H9 (cell line): Measurements from ENCODE around the gene LPGAT1. TPM values are rescaled to one million over a fixed set of nuclear protein-coding genes. Genes with fewer than 3 reads are reported as not detected.

Source experiments
- DNase-seq: peaks from one replicate; pipeline ENCODE4 v3.0.0-alpha.2; 2017
- H2AFZ ChIP-seq: one replicate; pipeline ENCODE4 v1.6.1; 2013; ENCODE audit warnings: mild to moderate bottlenecking, low read length, control low read depth, moderate library complexity
- H2AK5ac ChIP-seq: 2 replicates; pipeline ENCODE4 v1.6.1; 2013; ENCODE audit warnings: low read length, control low read depth, mixed read lengths; ENCODE audit not compliant: insufficient read length
- H2BK120ac ChIP-seq: one replicate; pipeline ENCODE4 v1.6.1; 2013; ENCODE audit warnings: low read depth, mild to moderate bottlenecking, low read length, control low read depth, inconsistent platforms; ENCODE audit not compliant: poor library complexity, severe bottlenecking
- H2BK12ac ChIP-seq: 2 replicates; pipeline ENCODE4 v1.6.1; 2013; ENCODE audit warnings: low read length, control low read depth, mixed read lengths, low read depth; ENCODE audit not compliant: insufficient read length
- H2BK15ac ChIP-seq: 2 replicates; pipeline ENCODE4 v1.6.1; 2013; ENCODE audit warnings: low read depth, low read length, control low read depth
- H2BK20ac ChIP-seq: one replicate; pipeline ENCODE4 v1.6.1; 2013; ENCODE audit warnings: low read depth, mild to moderate bottlenecking, low read length, control low read depth, inconsistent platforms; ENCODE audit not compliant: poor library complexity, severe bottlenecking
- H2BK5ac ChIP-seq: 2 replicates; pipeline ENCODE4 v1.6.1; 2013; ENCODE audit warnings: low read length, control low read depth, mixed read lengths; ENCODE audit not compliant: insufficient read length
- H3K14ac ChIP-seq: 2 replicates; pipeline ENCODE4 v1.6.1; 2013; ENCODE audit warnings: low read length, control low read depth; ENCODE audit not compliant: insufficient read depth
- H3K18ac ChIP-seq: 2 replicates; pipeline ENCODE4 v1.6.1; 2013; ENCODE audit warnings: low read depth, mild to moderate bottlenecking, mixed read lengths, low read length, control low read depth; ENCODE audit not compliant: insufficient read length
- H3K23ac ChIP-seq: 2 replicates; pipeline ENCODE4 v1.6.1; 2013; ENCODE audit warnings: low read length, control low read depth, mixed read lengths, low read depth; ENCODE audit not compliant: insufficient read length
- H3K23me2 ChIP-seq: 2 replicates; pipeline ENCODE4 v1.6.1; 2013; ENCODE audit warnings: low read depth, mild to moderate bottlenecking, mixed read lengths, low read length, control low read depth; ENCODE audit not compliant: insufficient read length, poor library complexity, severe bottlenecking
- H3K27ac ChIP-seq: 2 replicates; pipeline ENCODE4 v1.5.1; 2013; ENCODE audit warnings: low read length, control low read depth, mixed read lengths, low read depth; ENCODE audit not compliant: insufficient read length
- H3K27me3 ChIP-seq: 2 replicates; pipeline ENCODE4 v1.6.1; 2013; ENCODE audit warnings: low read length, control low read depth, inconsistent platforms; ENCODE audit not compliant: insufficient read depth
- H3K4ac ChIP-seq: 2 replicates; pipeline ENCODE4 v1.6.1; 2013; ENCODE audit warnings: low read depth, mild to moderate bottlenecking, control low read depth, inconsistent platforms, low read length, moderate library complexity
- H3K4me1 ChIP-seq: 2 replicates; pipeline ENCODE4 v1.6.1; 2013; ENCODE audit warnings: low read length, control low read depth, inconsistent platforms; ENCODE audit not compliant: insufficient read depth
- H3K4me2 ChIP-seq: 2 replicates; pipeline ENCODE4 v1.6.1; 2013; ENCODE audit warnings: low read length, control low read depth, mixed read lengths; ENCODE audit not compliant: insufficient read length, insufficient read depth
- H3K56ac ChIP-seq: 2 replicates; pipeline ENCODE4 v1.6.1; 2013; ENCODE audit warnings: low read depth, mild to moderate bottlenecking, mixed read lengths, low read length, control low read depth; ENCODE audit not compliant: insufficient read length
- H3K79me1 ChIP-seq: 2 replicates; pipeline ENCODE4 v1.6.1; 2013; ENCODE audit warnings: low read depth, mild to moderate bottlenecking, moderate library complexity, low read length, control low read depth, inconsistent platforms; ENCODE audit not compliant: insufficient read depth, poor library complexity, severe bottlenecking
- H3K79me2 ChIP-seq: 2 replicates; pipeline ENCODE4 v1.6.1; 2013; ENCODE audit warnings: low read length, control low read depth, inconsistent platforms; ENCODE audit not compliant: insufficient read depth
- H3K9ac ChIP-seq: 2 replicates; pipeline ENCODE4 v1.6.1; 2013; ENCODE audit warnings: low read length, control low read depth, mixed read lengths; ENCODE audit not compliant: insufficient read length; ENCODE audit errors: extremely low read depth
- H3K9me3 ChIP-seq: one replicate; pipeline ENCODE4 v1.6.1; 2013; ENCODE audit warnings: low read depth, low read length, inconsistent platforms; ENCODE audit not compliant: control insufficient read depth
- H3T11ph ChIP-seq: one replicate; pipeline ENCODE4 v1.6.1; 2013; ENCODE audit warnings: mild to moderate bottlenecking, low read length, control low read depth, inconsistent platforms
- H4K20me1 ChIP-seq: one replicate; pipeline ENCODE4 v1.6.1; 2013; ENCODE audit not compliant: control insufficient read depth, insufficient read length, insufficient read depth
- H4K5ac ChIP-seq: 2 replicates; pipeline ENCODE4 v1.6.1; 2013; ENCODE audit warnings: low read depth, mild to moderate bottlenecking, mixed read lengths, low read length, control low read depth; ENCODE audit not compliant: insufficient read length
- H4K8ac ChIP-seq: replicated peaks from 2 replicates; pipeline ENCODE4 v1.6.1; 2013; ENCODE audit warnings: low read length, control low read depth, mixed read lengths, low read depth; ENCODE audit not compliant: insufficient read length
- H4K91ac ChIP-seq: 2 replicates; pipeline ENCODE4 v1.6.1; 2013; ENCODE audit warnings: low read depth, mild to moderate bottlenecking, moderate library complexity, mixed read lengths, low read length, control low read depth; ENCODE audit not compliant: insufficient read length
- H3K27ac Mint-ChIP-seq, 3 experiments: 2 replicates in 2 of 3; 3 replicates in 1 of 3; pipeline ENCODE4 v1.8.0; 2020 to 2021; ENCODE audit warnings: mixed read lengths in 3 of 3, mild to moderate bottlenecking in 1 of 3, moderate library complexity in 1 of 3
- H3K27me3 Mint-ChIP-seq: 2 replicates; pipeline ENCODE4 v1.8.0; 2021; ENCODE audit warnings: low read depth, mild to moderate bottlenecking, moderate library complexity, mixed read lengths
- H3K36me3 Mint-ChIP-seq, 3 experiments: 2 replicates in 2 of 3; 3 replicates in 1 of 3; pipeline ENCODE4 v1.8.0; 2020 to 2021; ENCODE audit warnings: low read depth in 3 of 3, mixed read lengths in 3 of 3; ENCODE audit not compliant: insufficient read depth in 1 of 3
- H3K4me1 Mint-ChIP-seq, 2 experiments: 2 replicates each; pipeline ENCODE4 v1.8.0; 2020; ENCODE audit warnings: mixed read lengths in 2 of 2
- H3K4me3 Mint-ChIP-seq, 2 experiments: 2 replicates in 1 of 2; 3 replicates in 1 of 2; pipeline ENCODE4 v1.8.0; 2020 to 2021; ENCODE audit warnings: mild to moderate bottlenecking in 2 of 2, mixed read lengths in 2 of 2, moderate library complexity in 1 of 2
- H3K9me3 Mint-ChIP-seq, 2 experiments: 2 replicates in 1 of 2; 3 replicates in 1 of 2; pipeline ENCODE4 v1.8.0; 2020; ENCODE audit warnings: mild to moderate bottlenecking in 2 of 2, mixed read lengths in 2 of 2, moderate library complexity in 1 of 2
- CTCF ChIP-seq: fragments of 200-600 bp; sonication (generic); conservative IDR thresholded peaks from 3 replicates; pipeline ENCODE4 v1.8.0; 2021; ENCODE audit warnings: antibody characterized with exemption, mild to moderate bottlenecking
- WGBS: extraction: QIAGEN DNeasy Blood & Tissue Kit; methylation state at CpG from one replicate; pipeline ENCODE4 v1.1.7; 2013; ENCODE audit warnings: missing lambda C conversion rate, low lambda C conversion rate, mixed read lengths; ENCODE audit not compliant: insufficient read length; ENCODE audit errors: extremely low coverage; 5-methylcytosine and 5-hydroxymethylcytosine counted together
- total RNA-seq: library from RNA; stranded (reverse); gene quantifications from 2 replicates; pipeline ENCODE4 v1.2.1, GENCODE V29; 2021

Gene LPGAT1
- total RNA-seq, 1 experiment from 2014 or later = 12.2 TPM

- Histone ChIP-seq H3K9me3 (no peaks in the 10 kb centered on the region), H3K23me2 (no peaks in the 10 kb centered on the region), H3K79me2 (no peaks in the 10 kb centered on the region), H4K20me1 (no peaks in the 10 kb centered on the region), H3K56ac (no peak overlapping the region), H3K4me2 (no peak overlapping the region), H2BK5ac (no peak overlapping the region), H2AFZ (no peak overlapping the region), H3K14ac (no peak overlapping the region), H3K18ac (no peak overlapping the region), H2BK15ac (no peak overlapping the region), H3K9ac (no peak overlapping the region), H3K27ac (no peak overlapping the region), H2BK120ac (no peak overlapping the region), H3K4ac (no peak overlapping the region), H4K91ac (no peak overlapping the region), H2AK5ac (no peak overlapping the region), H3K79me1 (no peaks in the 10 kb centered on the region), H2BK20ac (no peak overlapping the region), H3K4me1 (no peaks in the 10 kb centered on the region), H2BK12ac (no peak overlapping the region), H3K27me3 (no peaks in the 10 kb centered on the region), H3T11ph (no peak overlapping the region), H3K23ac (no peak overlapping the region), H4K5ac (no peak overlapping the region), H4K8ac (no peak overlapping the region)
- DNase-seq = no peak
- Mint-ChIP-seq H3K4me1 (no peaks in the 10 kb centered on the region), H3K36me3 (no peaks in the 10 kb centered on the region), H3K27me3 (peaks cover 2% of the 10 kb centered on the region; the same call in 1 of the 2 replicates), H3K27ac (no peak overlapping the region), H3K4me3 (no peak overlapping the region), H3K9me3 (no peaks in the 10 kb centered on the region)
- WGBS = no CpG with 5 or more reads among the region's 1 CpG
- TF ChIP-seq CTCF = no peak
Measured at GRCh38 chr1:211839106-211839505, 8.5 kb upstream of the LPGAT1 start.
